Lower leg skin (tissue), 4 donors: Measurements from ENCODE around the gene SCRN3. TPM values are rescaled to one million over a fixed set of nuclear protein-coding genes. Genes with fewer than 3 reads are reported as not detected.
"Not testable (repeated sequence)": the region's sequence is repeated elsewhere in the genome, so short reads cannot be mapped to it uniquely, and the experiment has no call there.

Source experiments
- DNase-seq, 2 donors: peaks; one replicate each; pipeline ENCODE4 v3.0.0-alpha.2; 2019; ENCODE audit warnings: low spot score in 2 of 2
- H3K4me3 ChIP-seq: fragments of 200-600 bp; sonication (generic); 2 replicates; pipeline ENCODE4 v1.5.1; 2017; ENCODE audit warnings: mild to moderate bottlenecking, low read depth; ENCODE audit not compliant: poor library complexity, severe bottlenecking
- CTCF ChIP-seq, 3 donors: fragments of 450-650 bp; IDR thresholded peaks; one replicate each; pipeline ENCODE4 v1.5.1; 2016; ENCODE audit warnings: antibody characterized with exemption in 3 of 3, mild to moderate bottlenecking in 3 of 3, moderate library complexity in 2 of 3
- POLR2A ChIP-seq, 2 donors: fragments of 450-650 bp; IDR thresholded peaks; one replicate each; pipeline ENCODE4 v1.6.1; 2016 to 2017; ENCODE audit warnings: antibody characterized with exemption in 2 of 2, mild to moderate bottlenecking in 1 of 2, moderate library complexity in 1 of 2
- WGBS, 2 donors: methylation state at CpG; one replicate each; pipeline ENCODE4 v1.1.5; 2018; 5-methylcytosine and 5-hydroxymethylcytosine counted together
- intact Hi-C: fragments of 100-400 bp; cut with DNase I; formaldehyde crosslinking; loops from one replicate; pipeline ENCODE4 v1.15.0; 2023; ENCODE audit warnings: low total_unique reads
- total RNA-seq, 4 donors: library from RNA; depleted of rRNA; stranded (reverse); fragments of >200 nt; gene quantifications; one replicate each; pipeline ENCODE4 v1.1.0, GENCODE V29; 2016

SCRN3 gene
- 10 to 100 TPM; 10.1 to 14.3 (median 12.9) TPM for total RNA-seq

- DNase-seq: peak; percentile 65 to 89
- peak within 1 kb of the TSS; percentile 63 for H3K4me3 ChIP-seq
- intact Hi-C loops: no loop called here
- 0 to 1% methylated on average over 33 to 34 of the region's 35 CpGs for WGBS, 2 donors
- no peak for TF ChIP-seq CTCF (IDR thresholded peaks at IDR 0.05)
- TF ChIP-seq POLR2A (IDR thresholded peaks at IDR 0.05): no peak
These were observed at the start of gene SCRN3 for GRCh38 chr2:174395284-174395968. Gene SCRN3 (plus strand): TSS chr2:174395730. CDS start chr2:174398284, 2,554 bp downstream.

GRCh38 chr2:174350018-174350417 is 45.5 kb upstream of the SCRN3 start:
- H3K4me3 ChIP-seq: no peak overlapping the region
- intact Hi-C loops: loop anchor here (5.0 kb wide), 1 partner anchor 487 kb away; no protein-coding TSS in a partner anchor

GRCh38 chr2:174350593-174351181 is 44.8 kb upstream of the SCRN3 start:
- H3K4me3 ChIP-seq: no peak overlapping the region
- no peak for DNase-seq
- no peak for TF ChIP-seq POLR2A (IDR thresholded peaks at IDR 0.05)
- TF ChIP-seq CTCF (IDR thresholded peaks at IDR 0.05): no peak
- intact Hi-C loops: loop anchor here (5.0 kb wide), 1 partner anchor 487 kb away; no protein-coding TSS in a partner anchor
- 87 to 94% methylated on average over 2 of the region's 2 CpGs for WGBS, 2 donors

More at GRCh38 chr2:174350018-174350417, 45.5 kb upstream of the SCRN3 start:
- WGBS, 2 donors: 75 to 82% methylated on average over 2 of the region's 2 CpGs
- no peak for TF ChIP-seq POLR2A (IDR thresholded peaks at IDR 0.05)
- no peak for TF ChIP-seq CTCF (IDR thresholded peaks at IDR 0.05)
- DNase-seq: no peak

- TF ChIP-seq POLR2A (IDR thresholded peaks at IDR 0.05) (no peak), CTCF (IDR thresholded peaks at IDR 0.05) (no peak)
- H3K4me3 ChIP-seq: no peak overlapping the region
- intact Hi-C loops: loop anchor here (5.0 kb wide), 1 partner anchor 484 kb away; no protein-coding TSS in a partner anchor
- DNase-seq: no peak
- 96 to 98% methylated on average over 1 of the region's 1 CpG for WGBS, 2 donors
These were observed 42.5 kb upstream of the SCRN3 start for GRCh38 chr2:174353004-174353403.

- 87 to 92% methylated on average over 2 of the region's 2 CpGs for WGBS, 2 donors
- DNase-seq: no peak
- H3K4me3 ChIP-seq: no peak overlapping the region
- TF ChIP-seq CTCF (IDR thresholded peaks at IDR 0.05) (no peak), POLR2A (IDR thresholded peaks at IDR 0.05) (no peak)
- intact Hi-C loops: no loop called here
These were observed 39.2 kb upstream of the SCRN3 start for GRCh38 chr2:174356347-174356746.

GRCh38 chr2:174359663-174360062 is 35.9 kb upstream of the SCRN3 start:
- H3K4me3 ChIP-seq, intact Hi-C loops, DNase-seq: not testable (repeated sequence)
- WGBS, 2 donors: 96% methylated on average over 4 of the region's 4 CpGs
